NCI-H82 treated with DMSO at 0.1 percent for 48 hours (cell line): ENCODE measurements around the gene LRRC36.

ENCODE experiments used
- DNase-seq: peaks from one replicate; lab custom pipeline; 2025; ENCODE audit not compliant: unreplicated experiment; lab: John Stamatoyannopoulos, UW

LRRC36 gene, protein sequence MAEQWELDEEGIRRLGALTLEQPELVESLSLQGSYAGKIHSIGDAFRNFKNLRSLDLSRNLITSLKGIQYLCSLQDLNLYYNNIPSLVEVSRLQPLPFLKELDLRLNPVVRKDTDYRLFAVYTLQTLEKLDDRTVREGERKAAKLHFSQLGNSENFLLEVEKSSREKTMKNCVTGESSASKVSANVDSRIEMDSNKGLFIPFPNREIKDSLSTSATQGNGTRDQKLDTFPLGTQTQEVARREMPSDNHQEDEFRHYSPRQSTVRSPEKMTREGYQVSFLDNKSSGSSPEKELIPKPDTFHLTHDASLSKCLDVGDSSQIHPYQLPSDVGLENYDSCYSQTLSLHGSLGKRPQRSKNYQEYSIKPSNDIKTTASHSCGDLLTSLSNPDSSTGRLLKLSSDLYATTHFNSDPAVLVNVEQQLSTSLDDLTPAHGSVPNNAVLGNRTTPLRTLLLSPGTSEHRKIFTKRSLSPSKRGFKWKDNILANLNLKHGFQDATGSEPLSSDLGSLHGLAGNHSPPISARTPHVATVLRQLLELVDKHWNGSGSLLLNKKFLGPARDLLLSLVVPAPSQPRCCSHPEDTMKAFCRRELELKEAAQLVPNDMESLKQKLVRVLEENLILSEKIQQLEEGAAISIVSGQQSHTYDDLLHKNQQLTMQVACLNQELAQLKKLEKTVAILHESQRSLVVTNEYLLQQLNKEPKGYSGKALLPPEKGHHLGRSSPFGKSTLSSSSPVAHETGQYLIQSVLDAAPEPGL

GRCh38 chr16:67326472-67327309 is at the start of gene LRRC36, which contains the start of gene KCTD19:
Gene LRRC36, plus strand, starts transcription at chr16:67326815. Its CDS starts 48 bp downstream, at chr16:67326863.
Gene KCTD19, minus strand, starts transcription at chr16:67326741. Its CDS starts 34 bp downstream, at chr16:67326707.
- DNase-seq: peak; percentile 66

GRCh38 chr16:67277294-67277998 is 49.2 kb upstream of the LRRC36 start:
- DNase-seq: no peak

DNA sequence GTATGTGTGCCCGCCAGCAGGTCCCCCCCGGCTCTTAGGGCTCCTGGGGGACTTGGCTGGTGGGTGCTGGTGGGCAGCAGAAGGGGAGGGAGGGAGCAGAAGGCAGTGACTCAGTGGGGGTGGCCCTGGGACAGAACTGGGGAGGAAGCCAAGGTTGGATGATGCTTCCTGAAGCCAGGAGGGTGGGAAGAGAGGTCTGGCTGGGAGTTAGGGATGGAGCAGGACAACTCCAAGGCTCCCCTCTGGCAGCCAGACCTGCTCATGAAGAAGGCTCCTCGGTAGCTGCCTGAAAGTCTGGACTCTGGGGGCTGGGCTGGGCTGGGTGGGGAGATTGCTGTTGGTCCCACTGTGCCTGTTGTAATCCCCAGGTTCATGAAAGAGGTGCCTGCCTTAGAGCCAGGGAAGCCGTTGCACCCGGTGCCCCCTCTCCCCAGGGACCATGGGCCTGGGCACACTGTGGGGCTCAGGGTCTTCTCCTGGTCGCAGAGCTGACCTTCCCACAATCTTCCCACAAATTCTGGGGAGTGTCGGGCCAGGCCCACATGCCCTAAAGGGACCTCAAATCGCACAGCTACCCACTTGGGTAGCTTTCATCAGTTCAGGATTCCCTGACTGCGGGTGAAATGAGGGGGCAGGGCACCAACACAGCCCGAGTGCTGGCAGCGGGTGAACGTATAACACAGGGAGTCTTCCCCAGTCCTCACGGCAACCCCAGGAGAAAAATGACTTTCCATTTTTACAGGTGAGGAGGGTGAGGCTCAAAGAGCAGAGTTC is 48.4 kb upstream of the LRRC36 start:
- DNase-seq: no peak

DNA sequence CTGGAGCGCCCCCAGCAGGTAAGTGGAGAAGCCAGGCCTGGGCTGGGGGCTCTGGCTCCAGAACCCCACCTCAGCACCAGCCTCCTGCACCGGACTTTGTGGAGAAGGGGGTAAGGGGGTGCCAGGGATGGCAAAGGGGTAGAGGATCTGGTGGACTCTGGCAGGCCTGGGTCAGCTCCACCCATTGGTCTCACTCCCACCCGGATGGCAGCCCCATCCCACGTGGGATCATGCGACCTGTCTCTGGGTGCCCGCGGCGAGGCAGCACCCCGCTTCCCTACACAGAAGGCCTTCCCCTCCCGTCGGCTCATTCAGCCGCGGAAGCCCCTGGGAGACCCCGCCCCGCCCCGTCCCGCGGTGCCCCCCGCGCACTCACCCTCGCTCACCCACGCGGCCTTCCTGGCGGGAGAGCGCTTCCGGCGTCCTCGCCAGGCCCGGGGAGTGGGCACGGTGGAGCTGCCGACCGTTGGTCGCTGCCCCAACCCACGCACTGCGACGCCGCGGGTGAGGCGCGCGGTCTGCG is 47.8 kb upstream of the LRRC36 start:
- DNase-seq: no peak

DNA sequence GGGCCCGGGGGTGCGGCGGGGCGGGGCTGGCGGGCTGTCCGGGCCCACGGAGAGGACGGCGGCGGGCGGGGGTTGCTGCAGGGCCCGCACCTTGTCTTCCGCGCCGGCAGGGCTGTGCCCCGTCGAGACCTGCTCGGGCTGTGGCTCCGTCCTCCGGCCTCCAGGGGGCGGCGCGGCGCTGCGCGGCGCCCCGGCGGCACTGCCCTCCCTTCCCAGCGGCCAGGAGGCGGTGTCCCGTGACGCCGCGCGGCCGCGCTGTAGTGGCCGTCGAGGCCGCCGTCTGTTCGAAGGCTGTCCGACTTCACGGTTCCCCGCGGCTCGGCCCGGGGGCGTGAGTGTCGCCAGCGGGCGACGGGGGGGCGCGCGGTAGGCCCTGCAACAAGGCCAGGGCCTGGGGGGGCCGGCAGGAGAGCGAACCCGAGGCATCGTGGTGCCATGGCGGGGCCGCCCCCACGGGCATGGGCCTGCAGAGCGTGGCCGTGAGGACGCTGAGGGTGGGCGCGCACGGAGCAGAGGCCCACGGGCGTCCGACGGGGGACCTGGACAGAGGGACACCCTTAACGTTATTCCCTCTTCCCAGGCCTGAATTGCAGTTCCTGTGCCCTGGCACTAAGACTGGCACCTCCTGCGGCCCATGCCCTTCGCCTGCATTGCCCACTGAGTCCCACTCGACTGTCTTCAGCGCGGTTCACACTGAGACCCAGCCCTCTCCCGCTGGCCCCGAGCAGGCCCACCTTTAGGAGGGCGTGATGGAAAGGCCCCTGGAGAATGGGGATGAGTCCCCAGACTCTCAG is 47.1 kb upstream of the LRRC36 start, which contains the start of gene PLEKHG4:
Gene PLEKHG4 (plus strand): TSS at position 237 of the 794 bp plus-strand sequence. CDS start 513 bp downstream, at position 750.
- DNase-seq: peak; percentile 58

- no peak for DNase-seq
These were observed 46.3 kb upstream of the LRRC36 start for GRCh38 chr16:67280090-67281015.

DNA sequence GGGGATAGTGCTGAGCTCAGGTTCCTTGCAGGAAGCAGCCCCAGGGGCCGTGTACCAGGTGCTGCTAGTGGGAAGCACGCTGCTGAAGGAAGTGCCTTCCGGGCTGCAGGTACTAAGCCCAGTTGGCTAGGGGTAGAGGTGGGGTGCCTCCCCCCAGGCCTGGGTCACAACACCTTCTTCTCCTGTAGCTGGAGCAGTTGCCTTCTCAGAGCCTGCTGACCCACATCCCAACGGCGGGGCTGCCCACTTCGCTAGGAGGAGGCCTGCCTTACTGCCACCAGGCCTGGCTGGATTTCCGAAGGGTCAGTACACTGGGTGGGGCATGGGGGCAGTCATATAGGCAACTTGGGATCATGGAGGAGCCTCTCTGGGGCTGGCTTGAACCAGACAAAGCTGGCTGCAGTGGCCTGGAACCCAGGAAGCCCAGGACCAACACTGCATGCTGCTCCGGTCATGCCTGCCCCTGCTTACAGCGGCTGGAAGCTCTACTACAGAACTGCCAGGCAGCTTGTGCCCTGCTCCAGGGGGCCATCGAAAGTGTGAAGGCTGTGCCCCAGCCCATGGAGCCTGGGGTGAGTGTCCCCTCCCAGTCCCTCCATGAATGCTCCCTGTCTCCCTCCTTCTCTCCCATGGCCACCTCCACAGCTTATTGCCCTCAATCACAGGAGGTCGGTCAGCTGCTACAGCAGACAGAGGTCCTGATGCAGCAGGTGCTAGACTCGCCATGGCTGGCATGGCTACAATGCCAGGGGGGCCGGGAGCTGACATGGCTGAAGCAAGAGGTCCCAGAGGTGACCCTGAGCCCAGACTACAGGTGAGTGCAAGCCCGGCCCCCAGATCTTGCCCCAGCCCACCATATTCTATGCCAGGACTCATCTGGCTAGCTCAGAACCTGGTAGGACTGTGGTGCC is 44.8 kb upstream of the LRRC36 start:
- DNase-seq: no peak

GRCh38 chr16:67282447-67282805 is 44.2 kb upstream of the LRRC36 start:
- no peak for DNase-seq

DNA sequence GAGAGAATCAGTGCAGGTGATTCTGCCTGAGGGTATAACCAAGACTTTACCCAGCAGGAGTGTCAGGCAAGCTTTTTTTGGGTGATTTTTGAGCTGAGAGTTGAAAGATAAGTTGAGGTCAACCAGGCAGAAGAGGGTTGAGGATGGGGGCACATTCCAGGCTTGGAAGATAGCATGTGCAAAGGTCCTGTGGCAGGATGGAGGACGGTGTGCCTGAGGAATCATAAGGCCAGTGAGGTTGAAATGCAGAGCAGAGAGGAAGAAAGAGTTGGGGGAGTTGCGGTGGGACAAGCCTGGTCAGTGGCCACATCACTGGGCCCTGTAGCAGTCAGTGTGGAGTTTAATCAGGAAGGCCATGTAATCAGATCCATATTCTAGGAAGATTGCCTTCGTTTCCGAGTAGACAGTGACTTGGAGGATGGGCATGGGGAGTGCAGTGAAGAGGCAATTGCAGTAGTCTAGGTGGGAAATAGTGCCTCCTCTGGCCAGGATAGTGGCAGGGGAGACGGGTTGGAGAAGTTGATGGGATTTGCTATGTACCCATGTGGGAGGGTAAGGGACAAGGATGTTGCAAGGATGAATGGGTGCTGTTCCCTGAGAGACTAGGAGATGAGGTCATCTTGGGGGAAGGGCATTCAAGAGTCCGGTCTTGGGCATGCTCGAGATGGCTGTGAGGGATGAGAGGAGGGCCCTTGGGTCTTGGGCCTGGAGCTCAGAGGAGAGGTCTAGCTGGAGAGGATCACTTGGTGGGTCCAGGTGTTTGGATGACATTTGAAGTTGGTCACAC is 43.4 kb upstream of the LRRC36 start:
- DNase-seq: no peak

GRCh38 chr16:67283826-67284555 is 42.6 kb upstream of the LRRC36 start:
- no peak for DNase-seq

DNA sequence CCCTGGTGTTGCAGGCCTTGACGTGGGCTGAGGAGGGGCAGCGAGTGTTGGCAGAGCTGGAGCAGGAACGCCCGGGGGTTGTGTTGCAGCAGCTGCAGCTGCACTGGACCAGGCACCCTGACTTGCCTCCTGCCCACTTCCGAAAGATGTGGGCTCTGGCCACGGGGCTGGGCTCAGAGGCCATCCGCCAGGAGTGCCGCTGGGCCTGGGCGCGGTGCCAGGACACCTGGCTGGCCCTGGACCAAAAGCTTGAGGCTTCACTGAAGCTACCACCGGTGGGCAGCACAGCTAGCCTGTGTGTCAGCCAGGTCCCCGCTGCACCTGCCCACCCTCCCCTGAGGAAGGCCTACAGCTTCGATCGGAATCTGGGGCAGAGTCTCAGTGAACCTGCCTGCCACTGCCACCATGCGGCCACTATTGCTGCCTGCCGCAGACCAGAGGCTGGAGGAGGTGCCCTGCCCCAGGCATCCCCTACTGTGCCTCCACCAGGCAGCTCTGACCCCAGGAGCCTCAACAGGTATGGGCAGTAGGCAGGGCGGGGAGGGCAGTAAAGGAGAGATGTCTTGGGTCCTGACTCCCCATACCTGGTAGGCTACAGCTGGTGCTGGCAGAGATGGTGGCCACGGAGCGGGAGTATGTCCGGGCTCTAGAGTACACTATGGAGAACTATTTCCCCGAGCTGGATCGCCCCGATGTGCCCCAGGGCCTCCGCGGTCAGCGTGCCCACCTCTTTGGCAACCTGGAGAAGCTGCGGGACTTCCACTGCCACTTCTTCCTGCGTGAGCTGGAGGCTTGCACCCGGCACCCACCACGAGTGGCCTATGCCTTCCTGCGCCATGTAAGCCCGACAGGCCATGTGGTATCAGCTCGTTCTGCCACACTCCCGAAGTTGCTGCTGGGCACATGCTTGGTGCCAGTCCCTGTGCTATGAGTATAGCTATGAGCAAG is 41.6 kb upstream of the LRRC36 start:
- DNase-seq: no peak

DNA sequence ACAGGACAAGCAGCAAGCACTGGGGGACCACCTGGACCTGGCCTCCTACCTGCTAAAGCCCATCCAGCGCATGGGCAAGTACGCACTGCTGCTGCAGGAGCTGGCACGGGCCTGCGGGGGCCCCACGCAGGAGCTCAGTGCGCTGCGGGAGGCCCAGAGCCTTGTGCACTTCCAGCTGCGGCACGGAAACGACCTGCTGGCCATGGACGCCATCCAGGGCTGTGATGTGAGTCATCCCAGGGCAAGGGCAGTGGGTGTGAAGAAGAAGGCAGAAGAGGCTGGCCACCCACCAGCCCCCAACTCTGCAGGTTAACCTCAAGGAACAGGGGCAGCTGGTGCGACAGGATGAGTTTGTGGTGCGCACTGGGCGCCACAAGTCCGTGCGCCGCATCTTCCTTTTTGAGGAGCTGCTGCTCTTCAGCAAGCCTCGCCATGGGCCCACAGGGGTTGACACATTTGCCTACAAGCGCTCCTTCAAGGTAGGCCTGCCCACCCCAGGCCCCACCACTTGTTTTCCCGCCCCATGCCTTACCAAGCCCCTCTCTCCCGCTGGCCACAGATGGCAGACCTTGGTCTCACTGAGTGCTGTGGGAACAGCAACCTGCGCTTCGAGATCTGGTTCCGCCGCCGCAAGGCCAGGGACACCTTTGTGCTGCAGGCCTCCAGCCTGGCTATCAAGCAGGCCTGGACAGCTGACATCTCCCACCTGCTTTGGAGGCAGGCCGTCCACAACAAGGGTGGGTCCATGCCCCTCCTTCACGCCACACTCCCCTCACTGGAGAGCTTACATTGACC is 40.0 kb upstream of the LRRC36 start:
- DNase-seq: no peak

GRCh38 chr16:67287960-67288359 is 38.7 kb upstream of the LRRC36 start:
- DNase-seq: no peak
